Peyer's patch (tissue), 4 donors: ENCODE data around the gene UBAC2.

Source experiments
- CTCF ChIP-seq, 6 experiments: fragments of 450-650 bp in 4 of 6; fragments of 200-600 bp in 2 of 6; sonication (generic) in 1 of 6; IDR thresholded peaks; one replicate each; pipeline ENCODE4 v1.5.1; 2017 to 2019; ENCODE audit warnings: antibody characterized with exemption in 6 of 6, mild to moderate bottlenecking in 3 of 6, moderate library complexity in 1 of 6
- POLR2A ChIP-seq, 2 donors: fragments of 450-650 bp; IDR thresholded peaks; one replicate each; pipeline ENCODE4 v1.5.1; 2017; ENCODE audit warnings: antibody characterized with exemption in 2 of 2, mild to moderate bottlenecking in 2 of 2, moderate library complexity in 2 of 2

- no peak for TF ChIP-seq CTCF (IDR thresholded peaks at IDR 0.05)
- no peak for TF ChIP-seq POLR2A (IDR thresholded peaks at IDR 0.05)
These were observed 151.9 kb downstream of the UBAC2 start for GRCh38 chr13:99352351-99353245.
